GM19238 (cell line): Measurements from ENCODE around the gene RNF7.
A peak's percentile ranks its signal among the peaks of the same experiment; 100 is the strongest.
"Not testable (repeated sequence)": the region's sequence is repeated elsewhere in the genome, so short reads cannot be mapped to it uniquely, and the experiment has no call there.

Experiments used
- DNase-seq: peaks from one replicate; pipeline ENCODE4 v3.0.0; 2011; ENCODE audit warnings: low spot score; ENCODE audit not compliant: insufficient read length

RNF7 gene

DNA sequence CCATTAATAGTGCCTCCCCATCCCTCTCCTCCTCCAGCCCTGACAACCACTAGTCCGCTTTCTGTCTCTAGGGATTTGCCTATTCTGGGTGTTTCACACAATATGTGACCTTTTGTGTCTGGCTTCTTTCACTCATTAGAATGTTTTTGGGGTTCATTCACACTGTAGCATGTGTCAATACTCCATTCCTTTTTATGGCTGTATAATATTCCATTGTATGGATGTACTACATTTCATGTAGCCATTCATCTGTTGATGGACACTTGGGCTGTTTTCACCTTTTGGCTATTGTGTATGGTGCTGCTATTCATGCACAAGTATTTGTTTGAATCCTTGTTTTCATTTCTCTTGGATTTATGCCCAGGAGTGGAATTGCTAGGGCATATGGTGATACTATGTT lies 41.6 kb downstream of the RNF7 start:
- DNase-seq: no peak

DNA sequence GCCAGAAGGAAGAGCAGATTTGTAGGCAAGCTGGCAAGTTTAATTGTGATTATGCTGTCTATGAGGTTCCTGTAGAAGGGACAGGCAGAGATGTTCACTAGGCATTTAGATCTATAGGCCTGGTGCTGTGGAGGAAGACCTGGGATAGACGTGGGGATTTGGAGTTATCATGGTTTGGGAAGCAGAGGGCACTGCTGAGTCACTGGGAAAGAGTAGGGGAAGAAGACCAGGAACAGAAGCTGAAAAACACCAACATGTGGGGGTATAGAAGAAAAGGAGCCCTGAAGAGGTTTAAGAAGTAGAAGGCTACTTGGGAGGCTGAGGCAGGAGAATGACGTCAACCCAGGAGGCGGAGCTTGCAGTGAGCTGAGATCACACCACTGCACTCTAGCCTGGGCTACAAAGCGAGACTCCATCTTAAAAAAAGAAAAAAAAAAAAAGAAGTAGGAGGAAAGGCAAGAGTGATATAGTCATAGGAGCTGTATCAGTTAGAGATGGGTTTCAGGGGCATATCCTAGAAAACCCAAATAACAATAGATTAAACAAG lies 44.4 kb downstream of the RNF7 start:
- DNase-seq: no peak

DNA sequence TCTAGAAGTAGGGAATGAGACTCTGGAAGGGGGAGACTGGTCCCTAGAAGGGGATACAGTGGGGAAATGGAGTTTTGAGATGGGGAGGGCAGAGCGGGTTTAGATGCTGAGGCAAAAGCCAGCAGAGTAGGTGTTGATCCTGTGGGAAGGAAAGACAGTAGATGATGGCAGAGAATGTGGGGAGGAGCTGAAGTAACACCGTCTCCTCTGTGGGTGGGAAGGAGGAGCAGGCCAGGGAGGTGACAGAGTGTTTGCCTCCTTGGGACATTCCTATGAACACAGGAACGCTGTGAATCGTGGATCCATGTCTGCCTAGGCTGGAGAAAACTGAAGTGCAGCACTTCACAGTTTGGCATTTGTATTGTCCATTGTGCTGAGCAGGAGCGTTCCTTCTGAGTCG lies 45.5 kb downstream of the RNF7 start:
- DNase-seq: no peak

DNA sequence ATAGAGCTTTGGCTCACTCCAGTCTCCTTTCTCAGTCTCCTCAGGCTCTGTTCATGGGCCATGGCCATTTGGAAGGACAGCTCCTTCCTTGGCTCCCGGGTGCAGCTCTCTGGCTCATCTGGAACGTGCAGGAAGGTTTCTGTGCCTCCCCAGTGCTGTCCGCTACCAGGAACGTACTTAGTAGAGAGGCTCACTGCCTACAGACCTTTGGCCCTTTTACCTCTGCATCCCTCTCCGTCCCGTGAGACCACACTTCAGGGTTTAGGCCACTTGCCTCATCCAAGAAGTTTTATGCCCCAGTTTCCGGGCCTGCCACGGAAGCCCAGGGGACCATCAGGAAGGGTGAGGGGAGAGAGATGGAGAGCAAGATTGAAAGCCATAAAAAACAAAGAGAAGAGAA lies 46.0 kb downstream of the RNF7 start:
- no peak for DNase-seq

DNA sequence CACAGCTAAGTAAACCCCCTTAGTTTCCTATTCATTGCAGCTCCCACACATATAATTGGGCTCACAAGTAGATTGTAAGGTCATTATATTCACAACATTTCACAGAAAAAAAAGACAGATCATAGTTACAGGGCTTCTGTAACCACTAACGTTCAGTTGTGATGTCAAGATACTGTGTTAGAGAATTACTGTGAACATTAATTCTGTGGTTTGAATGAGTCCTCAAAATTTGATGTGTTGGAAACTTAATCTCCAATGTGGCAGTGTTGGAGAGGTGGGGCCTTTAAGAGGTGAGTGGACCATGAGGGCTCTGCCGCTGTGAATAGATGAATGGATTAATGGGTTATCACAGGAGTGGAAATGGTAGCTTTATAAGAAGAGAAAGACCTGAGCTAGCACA lies 46.4 kb downstream of the RNF7 start:
- no peak for DNase-seq

DNA sequence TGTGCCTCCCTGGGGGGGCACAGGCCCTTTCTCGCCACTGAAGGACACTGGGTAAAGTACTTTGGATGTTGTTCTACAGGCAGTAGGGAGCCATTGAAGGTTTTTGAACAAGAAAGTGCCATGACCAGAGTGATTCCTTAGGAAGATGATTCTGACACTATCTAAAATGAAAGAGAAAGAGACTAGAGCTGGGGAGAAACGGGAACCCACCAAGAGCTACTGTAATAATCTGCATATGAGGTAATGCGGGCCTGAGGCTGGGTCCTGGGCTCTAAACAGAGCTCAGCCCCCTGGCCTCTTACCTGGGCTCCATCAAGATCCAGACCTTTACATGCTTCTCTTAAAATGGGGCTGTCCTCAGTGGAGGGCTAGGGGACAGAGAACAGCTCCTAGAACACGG lies 50.1 kb downstream of the RNF7 start:
- DNase-seq: no peak

DNA sequence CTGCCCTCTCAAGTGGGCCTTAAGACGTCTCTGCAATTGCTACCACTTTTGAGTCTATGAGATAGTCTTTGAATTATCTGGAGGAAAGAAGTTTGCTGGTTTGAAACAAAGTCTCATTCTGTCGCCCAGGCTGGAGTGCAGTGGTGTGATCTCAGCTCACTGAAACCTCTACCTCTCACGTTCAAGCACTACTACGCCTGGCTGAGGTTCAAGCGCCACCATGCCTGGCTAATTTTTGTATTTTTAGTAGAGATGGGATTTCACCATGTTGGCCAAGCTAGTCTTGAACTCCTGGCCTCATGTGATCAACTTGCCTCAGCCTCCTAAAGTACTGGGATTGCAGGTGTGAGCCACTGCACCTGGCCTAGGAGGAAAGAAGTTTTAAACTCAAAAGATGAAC lies 50.7 kb downstream of the RNF7 start:
- not testable (repeated sequence) for DNase-seq

DNA sequence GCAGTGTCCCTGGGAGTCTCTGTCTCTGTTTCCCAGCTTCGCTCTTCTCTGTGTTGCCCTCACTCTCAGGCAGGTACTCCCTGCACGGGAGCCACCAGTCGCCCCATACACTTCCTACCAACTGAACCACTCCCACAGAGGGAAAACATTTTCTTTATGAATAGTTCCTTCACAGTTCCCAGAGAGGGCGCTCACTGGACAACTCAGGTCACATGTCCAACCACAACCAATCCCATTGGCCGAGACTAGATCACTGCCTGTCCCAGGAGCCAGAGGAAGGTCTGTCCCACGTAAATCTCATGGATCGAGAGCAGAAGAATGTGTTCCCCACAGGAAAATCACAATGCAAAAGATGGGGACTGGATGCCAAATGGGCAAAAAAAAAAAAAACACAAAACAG lies 51.2 kb downstream of the RNF7 start:
- no peak for DNase-seq

DNA sequence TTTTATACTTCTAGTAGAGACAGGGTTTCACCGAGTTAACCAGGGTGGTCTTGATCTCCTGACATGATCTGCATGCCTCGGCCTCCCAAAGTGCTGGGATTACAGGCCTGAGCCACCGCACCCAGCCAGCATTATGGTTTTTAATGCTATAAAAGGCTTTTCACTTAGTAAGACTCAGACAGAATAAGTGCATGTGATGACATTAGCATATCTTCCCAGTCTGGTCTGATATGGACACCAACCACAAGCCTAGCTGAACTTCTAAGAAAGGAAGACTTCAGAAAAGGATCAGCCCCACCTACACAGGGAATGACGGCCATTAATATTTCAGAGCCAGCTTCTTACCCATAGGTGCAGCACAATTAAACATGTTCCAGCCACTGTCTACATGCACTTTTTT lies 52.1 kb downstream of the RNF7 start:
- DNase-seq: no peak

DNA sequence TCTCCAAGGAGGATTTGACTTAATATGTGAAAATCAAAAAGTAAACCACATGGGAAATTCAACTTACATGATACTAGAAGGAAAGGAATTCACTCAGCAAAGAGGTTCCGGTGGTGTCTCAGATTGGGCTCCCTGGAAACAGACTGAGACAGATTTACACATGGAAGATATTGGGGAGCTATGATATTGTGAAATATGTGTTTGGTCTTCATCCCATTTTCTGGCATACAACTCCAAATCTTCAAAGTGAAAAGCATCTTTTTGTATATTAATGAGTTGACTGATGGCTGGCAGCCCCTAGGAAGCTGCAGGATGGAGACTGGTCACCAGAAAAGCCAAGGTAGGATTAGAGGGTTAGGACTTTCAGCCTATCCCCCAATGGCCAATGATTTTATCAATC lies 54.4 kb downstream of the RNF7 start:
- DNase-seq: no peak

DNA sequence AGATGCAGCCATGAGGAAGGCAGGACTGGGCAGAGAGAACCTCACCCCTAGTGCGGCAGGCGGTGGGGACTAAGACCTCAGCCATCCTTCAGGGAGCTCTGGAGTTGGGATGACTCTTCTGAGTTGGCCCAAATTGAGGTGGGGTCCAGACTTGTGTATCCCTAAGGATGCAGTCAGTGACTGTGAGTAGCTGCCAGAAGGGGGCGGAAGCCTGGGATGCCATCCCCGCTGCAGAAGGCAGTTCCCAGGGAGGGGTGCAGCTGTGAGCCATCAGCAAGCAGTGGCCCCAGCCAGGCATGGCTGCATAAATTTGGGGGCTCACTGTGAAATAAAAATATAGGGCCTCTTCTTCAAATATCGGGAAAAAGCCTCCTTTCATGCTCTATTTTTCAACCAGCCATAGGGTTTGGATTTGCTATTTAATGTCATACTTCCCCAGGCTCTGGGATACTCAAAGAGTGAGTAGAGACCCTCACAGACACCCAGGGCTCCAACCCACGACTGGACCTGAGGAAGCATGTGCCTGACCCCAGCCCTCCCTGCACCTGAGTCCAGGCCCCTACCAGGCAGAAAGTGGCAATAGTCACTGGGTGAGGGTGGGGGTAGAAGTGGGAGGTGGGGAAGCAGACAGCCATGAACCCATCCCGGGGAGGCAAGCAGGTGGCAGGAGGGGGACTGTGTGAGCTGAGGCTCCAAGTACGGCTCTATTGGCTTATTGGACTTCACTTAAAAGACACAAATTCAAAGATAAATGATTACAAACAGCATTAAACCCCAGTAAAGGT lies 55.6 kb downstream of the RNF7 start:
- DNase-seq: no peak

DNA sequence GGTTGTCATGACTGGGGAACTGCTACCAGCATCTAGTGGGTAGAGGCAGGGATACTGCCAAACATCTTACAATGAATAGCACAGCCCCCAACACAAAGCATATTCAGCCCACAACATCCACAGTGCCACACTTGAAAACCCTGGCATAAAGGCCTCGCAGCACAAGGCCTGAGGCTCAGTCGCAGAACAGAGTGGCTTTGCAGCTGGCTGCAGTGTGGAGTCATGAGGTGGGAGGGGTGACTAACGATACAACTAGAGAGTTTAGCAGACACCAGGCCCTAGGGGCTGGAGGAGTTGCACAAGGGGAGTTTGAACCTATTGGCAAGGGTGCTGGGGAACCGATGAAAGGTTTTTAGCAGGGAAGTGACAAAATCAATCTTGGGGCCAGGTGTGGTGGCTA lies 57.2 kb downstream of the RNF7 start:
- no peak for DNase-seq

DNA sequence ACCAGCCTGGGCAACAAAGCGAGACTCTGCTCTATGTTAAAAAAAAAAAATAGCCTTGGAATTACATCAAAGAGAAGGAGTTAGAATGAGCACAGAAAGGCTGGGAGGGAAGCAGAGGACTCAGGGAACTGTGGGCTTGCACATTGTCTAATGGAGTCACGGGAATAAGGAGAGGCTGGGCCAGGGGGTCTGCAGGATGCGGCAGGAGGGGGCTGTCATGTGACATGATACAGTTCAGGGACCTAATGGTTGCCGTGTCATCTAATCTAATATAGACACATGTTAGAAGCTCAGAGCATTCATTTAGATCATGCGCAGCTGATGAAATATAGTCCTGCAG lies 57.6 kb downstream of the RNF7 start:
- no peak for DNase-seq

DNA sequence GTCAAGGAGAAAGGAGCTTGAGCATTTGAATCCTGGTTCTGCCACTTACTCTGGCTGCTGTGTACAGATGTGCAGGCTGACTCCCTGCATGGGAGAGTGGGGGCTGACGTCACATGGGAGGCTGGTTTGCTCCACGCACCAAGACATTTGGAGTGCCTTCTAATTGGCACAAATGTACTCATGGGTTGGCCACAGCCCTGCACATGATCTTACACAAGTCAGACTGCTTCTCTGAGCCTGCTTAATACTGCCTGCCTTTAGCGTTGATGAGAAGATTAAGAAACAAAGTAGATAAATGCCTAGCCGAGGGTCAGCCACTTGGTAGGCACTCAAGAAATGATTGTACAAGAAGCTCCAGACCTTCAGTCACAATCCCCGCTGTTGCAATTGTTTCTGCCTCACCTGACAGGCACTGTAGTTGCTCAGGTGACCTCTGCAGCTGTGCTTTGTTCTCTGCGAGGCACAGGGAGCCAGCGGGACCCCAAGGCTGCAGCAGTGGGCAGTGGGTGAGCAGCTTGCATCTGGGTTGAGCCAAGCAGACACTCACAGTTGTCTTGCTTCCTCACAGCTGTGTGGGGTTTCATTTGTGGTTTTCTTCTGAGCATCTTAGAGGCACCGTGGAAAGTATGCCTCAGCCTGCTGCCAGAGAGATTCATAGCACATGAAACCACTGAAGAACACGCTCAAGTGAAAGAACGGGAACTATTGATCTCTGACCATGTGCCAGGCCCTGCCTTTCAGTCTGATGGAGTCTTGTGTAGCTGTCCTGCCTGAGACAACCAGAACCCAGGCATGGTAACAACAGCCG lies 58.2 kb downstream of the RNF7 start:
- peak; percentile 63 for DNase-seq
